ENCODE data around the gene CLRN1. TPM values are rescaled to one million over a fixed set of nuclear protein-coding genes. Genes with fewer than 3 reads are reported as not detected.

The CLRN1 gene
- polyA plus RNA-seq, 1 donor from 2014 or later = 0.27 TPM

DNA sequence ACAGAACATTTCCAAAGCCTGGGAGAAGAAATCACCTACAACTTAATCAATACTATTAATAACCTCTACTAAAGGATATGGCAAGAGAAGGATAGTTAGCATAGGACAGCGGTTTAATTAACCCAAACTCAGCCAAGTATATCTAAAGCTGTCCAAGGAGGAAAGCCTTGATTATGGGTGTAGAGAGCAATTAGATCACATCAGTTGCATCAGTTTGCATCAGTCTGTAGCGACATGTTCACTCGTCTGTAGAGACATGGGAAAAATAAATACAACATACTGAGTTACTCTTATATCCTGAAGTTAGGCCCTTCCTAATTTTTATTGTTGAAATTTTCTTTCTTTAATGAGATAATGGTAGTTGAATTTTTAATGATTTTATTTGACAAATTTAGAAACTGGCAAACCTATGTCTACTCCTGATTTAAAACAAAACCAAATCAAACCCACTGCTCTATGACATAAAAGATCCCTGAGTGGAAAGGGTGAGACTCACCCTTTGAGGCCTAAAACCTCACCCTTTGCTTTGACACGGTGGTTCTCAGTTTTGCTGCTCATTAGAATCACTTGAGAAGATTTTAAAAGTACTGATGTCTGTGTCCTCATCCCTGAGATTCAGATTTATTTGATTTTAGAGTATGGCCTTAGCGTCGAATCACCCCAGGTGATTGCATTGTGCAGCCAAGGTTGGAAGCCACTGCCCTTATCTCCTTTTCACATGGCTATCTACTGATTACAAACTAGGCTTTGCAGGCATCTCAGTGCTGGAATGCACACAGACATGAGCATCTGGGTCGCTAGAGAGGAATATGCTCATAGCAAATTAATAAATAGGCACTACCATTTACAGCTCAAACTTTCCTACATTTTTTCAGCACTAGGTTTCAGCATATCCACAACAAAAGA, 2.8 kb upstream of the CLRN1 start:
- H3K79me2 ChIP-seq (replicated peaks; ENCODE audit: insufficient read depth, low read length) = no peaks in the 10 kb centered on the region
- no peaks in the 10 kb centered on the region for H3K9me3 ChIP-seq (ENCODE audit: low read length)
- H3K4me3 ChIP-seq (ENCODE audit: low read length) = no peak overlapping the region
- H3K9ac ChIP-seq (ENCODE audit: low read length) = peak overlapping the region; percentile 61
- no peaks in the 10 kb centered on the region for H4K20me1 ChIP-seq (ENCODE audit: insufficient read depth)
- no peak for TF ChIP-seq EZH2 (IDR thresholded peaks at IDR 0.05; ENCODE audit: borderline replicate concordance, insufficient read depth, low read length, poor library complexity, severe bottlenecking)
- H3K4me2 ChIP-seq (ENCODE audit: low read length) = no peak overlapping the region
- no peaks in the 10 kb centered on the region for H3K36me3 ChIP-seq (ENCODE audit: insufficient read depth, low read length)
- H3K9me2 ChIP-seq (ENCODE audit: insufficient read depth, low read length) = no peaks in the 10 kb centered on the region
- peaks cover 3% of the 10 kb centered on the region for H3F3A ChIP-seq (ENCODE audit: insufficient read depth, low read length, poor library complexity, severe bottlenecking)
- no peak overlapping the region for H2AFZ ChIP-seq (ENCODE audit: low read depth, low read length)
- no peaks in the 10 kb centered on the region for H3K27me3 ChIP-seq (ENCODE audit: insufficient read depth, low read depth, low read length)
- H3K27ac ChIP-seq (ENCODE audit: low read length) = peak overlapping the region; percentile 95

DNA sequence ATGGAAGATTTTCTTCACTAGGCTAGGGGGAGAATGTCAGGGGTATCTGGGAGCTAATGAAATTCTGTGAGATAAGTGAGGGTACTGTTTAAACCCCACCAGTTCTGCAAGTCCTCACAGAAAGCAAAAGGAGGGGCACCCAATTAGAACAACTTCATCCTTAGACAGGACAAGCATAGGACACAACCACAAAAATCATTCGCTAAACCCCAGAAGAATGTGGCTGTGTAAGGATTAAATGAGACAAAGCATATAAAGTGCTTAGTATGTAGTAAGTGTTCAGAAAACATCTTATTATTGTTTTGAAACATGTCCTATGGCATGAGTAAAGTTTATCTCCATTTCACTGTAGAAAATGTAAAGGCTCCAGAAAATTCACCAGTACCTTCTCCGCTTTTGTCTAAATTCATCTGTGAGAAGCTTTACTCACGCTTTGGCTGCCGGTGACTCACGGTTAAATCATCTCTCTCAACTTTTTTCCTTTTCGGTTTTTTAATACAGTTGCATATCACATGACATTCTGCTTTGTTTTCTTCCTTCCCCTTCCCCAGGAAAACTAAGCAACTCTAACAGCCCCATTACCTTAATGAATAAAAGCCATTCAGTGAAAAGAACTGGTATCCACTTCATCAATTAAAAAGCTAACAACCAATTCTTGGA, 1.7 kb downstream of the CLRN1 start:
- no peaks in the 10 kb centered on the region for H4K20me1 ChIP-seq (ENCODE audit: insufficient read depth)
- H3F3A ChIP-seq (ENCODE audit: insufficient read depth, low read length, poor library complexity, severe bottlenecking) = no peaks in the 10 kb centered on the region
- no peak overlapping the region for H3K9ac ChIP-seq (ENCODE audit: low read length)
- no peak for TF ChIP-seq SMC3 (conservative IDR thresholded peaks at IDR 0.05; ENCODE audit: poor library complexity)
- TF ChIP-seq TAF1 (IDR thresholded peaks at IDR 0.05; ENCODE audit: low read depth) = no peak
- TF ChIP-seq MXI1 (conservative IDR thresholded peaks at IDR 0.05; ENCODE audit: poor library complexity, severe bottlenecking) = no peak
- TF ChIP-seq, protein P1, sequence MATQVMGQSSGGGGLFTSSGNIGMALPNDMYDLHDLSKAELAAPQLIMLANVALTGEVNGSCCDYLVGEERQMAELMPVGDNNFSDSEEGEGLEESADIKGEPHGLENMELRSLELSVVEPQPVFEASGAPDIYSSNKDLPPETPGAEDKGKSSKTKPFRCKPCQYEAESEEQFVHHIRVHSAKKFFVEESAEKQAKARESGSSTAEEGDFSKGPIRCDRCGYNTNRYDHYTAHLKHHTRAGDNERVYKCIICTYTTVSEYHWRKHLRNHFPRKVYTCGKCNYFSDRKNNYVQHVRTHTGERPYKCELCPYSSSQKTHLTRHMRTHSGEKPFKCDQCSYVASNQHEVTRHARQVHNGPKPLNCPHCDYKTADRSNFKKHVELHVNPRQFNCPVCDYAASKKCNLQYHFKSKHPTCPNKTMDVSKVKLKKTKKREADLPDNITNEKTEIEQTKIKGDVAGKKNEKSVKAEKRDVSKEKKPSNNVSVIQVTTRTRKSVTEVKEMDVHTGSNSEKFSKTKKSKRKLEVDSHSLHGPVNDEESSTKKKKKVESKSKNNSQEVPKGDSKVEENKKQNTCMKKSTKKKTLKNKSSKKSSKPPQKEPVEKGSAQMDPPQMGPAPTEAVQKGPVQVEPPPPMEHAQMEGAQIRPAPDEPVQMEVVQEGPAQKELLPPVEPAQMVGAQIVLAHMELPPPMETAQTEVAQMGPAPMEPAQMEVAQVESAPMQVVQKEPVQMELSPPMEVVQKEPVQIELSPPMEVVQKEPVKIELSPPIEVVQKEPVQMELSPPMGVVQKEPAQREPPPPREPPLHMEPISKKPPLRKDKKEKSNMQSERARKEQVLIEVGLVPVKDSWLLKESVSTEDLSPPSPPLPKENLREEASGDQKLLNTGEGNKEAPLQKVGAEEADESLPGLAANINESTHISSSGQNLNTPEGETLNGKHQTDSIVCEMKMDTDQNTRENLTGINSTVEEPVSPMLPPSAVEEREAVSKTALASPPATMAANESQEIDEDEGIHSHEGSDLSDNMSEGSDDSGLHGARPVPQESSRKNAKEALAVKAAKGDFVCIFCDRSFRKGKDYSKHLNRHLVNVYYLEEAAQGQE (IDR thresholded peaks at IDR 0.05; ENCODE audit: borderline replicate concordance) = no peak
- TF ChIP-seq, protein P2, sequence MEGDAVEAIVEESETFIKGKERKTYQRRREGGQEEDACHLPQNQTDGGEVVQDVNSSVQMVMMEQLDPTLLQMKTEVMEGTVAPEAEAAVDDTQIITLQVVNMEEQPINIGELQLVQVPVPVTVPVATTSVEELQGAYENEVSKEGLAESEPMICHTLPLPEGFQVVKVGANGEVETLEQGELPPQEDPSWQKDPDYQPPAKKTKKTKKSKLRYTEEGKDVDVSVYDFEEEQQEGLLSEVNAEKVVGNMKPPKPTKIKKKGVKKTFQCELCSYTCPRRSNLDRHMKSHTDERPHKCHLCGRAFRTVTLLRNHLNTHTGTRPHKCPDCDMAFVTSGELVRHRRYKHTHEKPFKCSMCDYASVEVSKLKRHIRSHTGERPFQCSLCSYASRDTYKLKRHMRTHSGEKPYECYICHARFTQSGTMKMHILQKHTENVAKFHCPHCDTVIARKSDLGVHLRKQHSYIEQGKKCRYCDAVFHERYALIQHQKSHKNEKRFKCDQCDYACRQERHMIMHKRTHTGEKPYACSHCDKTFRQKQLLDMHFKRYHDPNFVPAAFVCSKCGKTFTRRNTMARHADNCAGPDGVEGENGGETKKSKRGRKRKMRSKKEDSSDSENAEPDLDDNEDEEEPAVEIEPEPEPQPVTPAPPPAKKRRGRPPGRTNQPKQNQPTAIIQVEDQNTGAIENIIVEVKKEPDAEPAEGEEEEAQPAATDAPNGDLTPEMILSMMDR (IDR thresholded peaks at IDR 0.05; ENCODE audit: poor library complexity, severe bottlenecking) = no peak
- TF ChIP-seq POLR2AphosphoS5 (IDR thresholded peaks at IDR 0.05) = no peak
- no peaks in the 10 kb centered on the region for H3K36me3 ChIP-seq (ENCODE audit: insufficient read depth, low read length)
- H3K79me2 ChIP-seq (replicated peaks; ENCODE audit: insufficient read depth, low read length) = no peaks in the 10 kb centered on the region
- H2AFZ ChIP-seq (ENCODE audit: low read depth, low read length) = no peak overlapping the region
- no peak overlapping the region for H3K4me2 ChIP-seq (ENCODE audit: low read length)
- H3K9me2 ChIP-seq (ENCODE audit: insufficient read depth, low read length) = no peaks in the 10 kb centered on the region
- no peak overlapping the region for H3K27ac ChIP-seq (ENCODE audit: low read length)
- H3K27me3 ChIP-seq (ENCODE audit: insufficient read depth, low read depth, low read length) = no peaks in the 10 kb centered on the region
- no peak overlapping the region for H3K4me3 ChIP-seq (ENCODE audit: low read length)
- no peaks in the 10 kb centered on the region for H3K9me3 ChIP-seq (ENCODE audit: low read length)

Measured in neural cell (in vitro differentiated cells).